HT-29 (cell line): ENCODE data around the gene KDM4C. TPM values are rescaled to one million over a fixed set of nuclear protein-coding genes. Genes with fewer than 3 reads are reported as not detected.
"Not testable (repeated sequence)": the region's sequence is repeated elsewhere in the genome, so short reads cannot be mapped to it uniquely, and the experiment has no call there.

ENCODE experiments used
- DNase-seq: peaks from one replicate; pipeline ENCODE4 v3.0.0-alpha.2; 2015; ENCODE audit warnings: low spot score
- total RNA-seq: library from RNA; depleted of rRNA; stranded (reverse); fragments of >200 nt; shearing (Covaris generic); gene quantifications from 2 replicates; pipeline ENCODE4 v1.2.3, GENCODE V29; 2014

KDM4C gene
- total RNA-seq, 1 experiment from 2014 or later = 22.4 TPM

- peak; percentile 57 for DNase-seq
Measured at GRCh38 chr9:7169717-7170389, 412.1 kb downstream of the KDM4C start.

- DNase-seq = no peak
Measured at GRCh38 chr9:7171396-7172153, 413.8 kb downstream of the KDM4C start.

- no peak for DNase-seq
Measured at GRCh38 chr9:7172154-7173115, 414.7 kb downstream of the KDM4C start.

- no peak for DNase-seq
Measured at GRCh38 chr9:7173139-7173538, 415.4 kb downstream of the KDM4C start.

- DNase-seq = no peak
Measured at GRCh38 chr9:7174301-7174700, 416.5 kb downstream of the KDM4C start.

- DNase-seq = peak; percentile 21
Measured at GRCh38 chr9:7174884-7175283, 417.1 kb downstream of the KDM4C start.

- DNase-seq = no peak
Measured at GRCh38 chr9:7176561-7176960, 418.8 kb downstream of the KDM4C start.

- no peak for DNase-seq
Measured at GRCh38 chr9:7177383-7177782, 419.6 kb downstream of the KDM4C start.

GRCh38 chr9:7178729-7179128, 421.0 kb downstream of the KDM4C start:
- DNase-seq = no peak

GRCh38 chr9:7180247-7180646, 422.5 kb downstream of the KDM4C start:
- DNase-seq = no peak

GRCh38 chr9:7183139-7183538, 425.4 kb downstream of the KDM4C start:
- not testable (repeated sequence) for DNase-seq

- DNase-seq = peak; percentile 31
Measured at GRCh38 chr9:7185612-7186011, 427.8 kb downstream of the KDM4C start.

- DNase-seq = peak; percentile 69
Measured at GRCh38 chr9:7186175-7186574, 428.4 kb downstream of the KDM4C start.

GRCh38 chr9:7192266-7192665, 434.5 kb downstream of the KDM4C start:
- DNase-seq = no peak

GRCh38 chr9:7195526-7195925, 437.8 kb downstream of the KDM4C start:
- DNase-seq = no peak

- no peak for DNase-seq
Measured at GRCh38 chr9:7196467-7196866, 438.7 kb downstream of the KDM4C start.

- no peak for DNase-seq
Measured at GRCh38 chr9:7201196-7201595, 443.4 kb downstream of the KDM4C start.

- DNase-seq = no peak
Measured at GRCh38 chr9:7205806-7206205, 448.0 kb downstream of the KDM4C start.

GRCh38 chr9:7206221-7206758, 448.5 kb downstream of the KDM4C start:
- DNase-seq = no peak

- no peak for DNase-seq
Measured at GRCh38 chr9:7209016-7209715, 451.4 kb downstream of the KDM4C start.

GRCh38 chr9:7209990-7210389, 452.2 kb downstream of the KDM4C start:
- DNase-seq = no peak
